H1 (cell line): ENCODE measurements around the gene SEC24A. TPM values are rescaled to one million over a fixed set of nuclear protein-coding genes. Genes with fewer than 3 reads are reported as not detected.

ENCODE experiments used
- CTCF ChIA-PET: fragments of 300-600 bp; sonication (Branson Sonifier 250); formaldehyde crosslinking; loops from one replicate; lab custom pipeline; 2021; ENCODE audit not compliant: partially characterized antibody; lab: Charles Lee
- POLR2A ChIA-PET: fragments of 300-600 bp; sonication (Branson Sonifier 250); formaldehyde crosslinking; loops from one replicate; lab custom pipeline; 2021; ENCODE audit warnings: inconsistent platforms; ENCODE audit not compliant: partially characterized antibody; lab: Charles Lee
- DNase-seq, 2 experiments: peaks; one replicate each; pipeline versions ENCODE4 v3.0.0 to v3.0.0-alpha.2; 2010 to 2022; ENCODE audit warnings: low spot score in 2 of 2, low read depth in 1 of 2, mixed read lengths in 1 of 2
- FAIRE-seq: peaks from 2 replicates; lab custom pipeline; 2011; peaks lifted over from hg19 to GRCh38; lab: Jason Lieb, UNC
- H2AFZ ChIP-seq: 2 replicates; pipeline ENCODE4 v1.8.1; 2012; ENCODE audit warnings: low read length, inconsistent platforms
- H2AK5ac ChIP-seq: 2 replicates; pipeline ENCODE4 v1.6.1; 2013; ENCODE audit warnings: low read depth, low read length
- H2BK120ac ChIP-seq: replicated peaks from 2 replicates; pipeline ENCODE3; 2013; ENCODE audit warnings: low read depth, low read length, inconsistent platforms
- H2BK12ac ChIP-seq: 2 replicates; pipeline ENCODE4 v1.6.1; 2013; ENCODE audit warnings: low read depth, low read length
- H2BK15ac ChIP-seq: 2 replicates; pipeline ENCODE4 v1.6.1; 2013; ENCODE audit warnings: low read length
- H2BK20ac ChIP-seq: 2 replicates; pipeline ENCODE4 v1.6.1; 2013; ENCODE audit warnings: low read length
- H2BK5ac ChIP-seq: 2 replicates; pipeline ENCODE4 v1.6.1; 2013; ENCODE audit warnings: low read depth, low read length
- H3K14ac ChIP-seq: 2 replicates; pipeline ENCODE4 v1.6.1; 2013; ENCODE audit warnings: inconsistent platforms; ENCODE audit not compliant: insufficient read length
- H3K18ac ChIP-seq: 2 replicates; pipeline ENCODE4 v1.6.1; 2013; ENCODE audit warnings: low read length; ENCODE audit errors: extremely low read depth
- H3K23ac ChIP-seq: 2 replicates; pipeline ENCODE4 v1.6.1; 2013; ENCODE audit warnings: inconsistent platforms; ENCODE audit not compliant: insufficient read length
- H3K23me2 ChIP-seq: 2 replicates; pipeline ENCODE4 v1.6.1; 2013; ENCODE audit warnings: low read depth, low read length
- H3K27ac ChIP-seq: 2 replicates; pipeline ENCODE4 v1.6.1; 2011; ENCODE audit warnings: low read depth, low read length, inconsistent platforms
- H3K27me3 ChIP-seq, 4 experiments: replicated peaks in 1 of 4; 1 replicate in 1 of 4; 2 replicates in 3 of 4; pipeline versions ENCODE4 v1.6.1 to v1.8.1; 2011 to 2013; ENCODE audit warnings: low read length in 3 of 4, mild to moderate bottlenecking in 3 of 4, inconsistent platforms in 2 of 4, mixed read lengths in 2 of 4, moderate library complexity in 1 of 4; ENCODE audit not compliant: control insufficient read depth in 3 of 4, insufficient read depth in 3 of 4; ENCODE audit errors: extremely low read depth in 1 of 4
- H3K36me3 ChIP-seq, 4 experiments: 2 replicates each; pipeline versions ENCODE4 v1.6.1 to v1.8.1; 2011 to 2013; ENCODE audit warnings: mild to moderate bottlenecking in 4 of 4, low read length in 3 of 4, moderate library complexity in 2 of 4, control low read depth in 1 of 4, inconsistent platforms in 1 of 4; ENCODE audit not compliant: insufficient read depth in 4 of 4, control insufficient read depth in 2 of 4
- H3K4ac ChIP-seq: replicated peaks from 2 replicates; pipeline ENCODE3; 2013; ENCODE audit warnings: low read length, low read depth, mixed read lengths, inconsistent platforms; ENCODE audit not compliant: insufficient read length
- H3K4me1 ChIP-seq, 4 experiments: replicated peaks in 1 of 4; 1 replicate in 1 of 4; 2 replicates in 3 of 4; pipeline versions ENCODE4 v1.6.1 to v1.8.1; 2011 to 2013; ENCODE audit warnings: low read length in 3 of 4, inconsistent platforms in 2 of 4, mixed read lengths in 1 of 4; ENCODE audit not compliant: insufficient read depth in 4 of 4, control insufficient read depth in 3 of 4
- H3K4me2 ChIP-seq, 2 experiments: 2 replicates each; pipeline versions ENCODE4 v1.6.1 to v1.8.1; 2011 to 2013; ENCODE audit warnings: low read depth in 2 of 2, low read length in 2 of 2, control low read depth in 1 of 2, inconsistent platforms in 1 of 2, mild to moderate bottlenecking in 1 of 2; ENCODE audit not compliant: insufficient read depth in 1 of 2
- H3K4me3 ChIP-seq, 4 experiments: fragments of 200-600, 300-600 bp in 1 of 4; sonication (generic), shearing (Covaris generic), sonication (Bioruptor Twin) in 1 of 4; 2 replicates each; pipeline versions ENCODE4 v1.5.1 to v1.8.1; 2011 to 2016; ENCODE audit warnings: low read length in 4 of 4, low read depth in 3 of 4, control low read depth in 2 of 4, inconsistent platforms in 2 of 4, mild to moderate bottlenecking in 2 of 4, mixed read lengths in 1 of 4, moderate library complexity in 1 of 4; ENCODE audit not compliant: insufficient read depth in 2 of 4; ENCODE audit errors: extremely low read depth in 1 of 4
- H3K56ac ChIP-seq: replicated peaks from 2 replicates; pipeline ENCODE3; 2013; ENCODE audit warnings: low read depth, mild to moderate bottlenecking, mixed read lengths, low read length, inconsistent platforms; ENCODE audit not compliant: insufficient read length
- H3K79me1 ChIP-seq: 2 replicates; pipeline ENCODE4 v1.6.1; 2013; ENCODE audit warnings: low read depth, low read length, control low read depth
- H3K79me2 ChIP-seq, 2 experiments: 2 replicates each; pipeline versions ENCODE4 v1.6.1 to v1.8.1; 2012 to 2013; ENCODE audit warnings: low read length in 2 of 2, mild to moderate bottlenecking in 2 of 2, inconsistent platforms in 1 of 2; ENCODE audit not compliant: insufficient read depth in 2 of 2, control insufficient read depth in 1 of 2
- H3K9ac ChIP-seq, 4 experiments: replicated peaks in 1 of 4; 1 replicate in 1 of 4; 2 replicates in 3 of 4; pipeline versions ENCODE4 v1.6.1 to v1.8.1; 2011 to 2013; ENCODE audit warnings: low read depth in 3 of 4, low read length in 3 of 4, control low read depth in 2 of 4, mild to moderate bottlenecking in 2 of 4, moderate library complexity in 2 of 4, inconsistent platforms in 1 of 4; ENCODE audit errors: extremely low read depth in 1 of 4
- H3K9me3 ChIP-seq, 2 experiments: 2 replicates each; pipeline versions ENCODE4 v1.6.1 to v1.8.1; 2012 to 2013; ENCODE audit warnings: mild to moderate bottlenecking in 2 of 2, moderate library complexity in 2 of 2, control low read depth in 1 of 2, inconsistent platforms in 1 of 2, low read depth in 1 of 2, low read length in 1 of 2, mixed read lengths in 1 of 2; ENCODE audit not compliant: insufficient read depth in 2 of 2
- H4K20me1 ChIP-seq, 2 experiments: replicated peaks in 1 of 2; 2 replicates each; pipeline versions ENCODE3 to v1.8.1; 2011 to 2013; ENCODE audit warnings: inconsistent platforms in 2 of 2, low read length in 2 of 2, mild to moderate bottlenecking in 1 of 2; ENCODE audit not compliant: insufficient read depth in 2 of 2, control insufficient read depth in 1 of 2
- H4K5ac ChIP-seq: 2 replicates; pipeline ENCODE4 v1.6.1; 2013; ENCODE audit warnings: low read length, low read depth, mixed read lengths, inconsistent platforms; ENCODE audit not compliant: insufficient read length
- H4K8ac ChIP-seq: 2 replicates; pipeline ENCODE4 v1.8.0; 2013; ENCODE audit warnings: mild to moderate bottlenecking, moderate library complexity, low read length, inconsistent platforms; ENCODE audit not compliant: insufficient read depth; ENCODE audit errors: extremely low read depth
- H4K91ac ChIP-seq: replicated peaks from 2 replicates; pipeline ENCODE3; 2013; ENCODE audit warnings: low read length, mixed read lengths, inconsistent platforms; ENCODE audit not compliant: insufficient read length
- BRCA1 ChIP-seq: IDR thresholded peaks from 2 replicates; pipeline ENCODE4 v1.6.1; 2012; ENCODE audit warnings: low read depth, low read length, improper control_type of control experiment
- CTBP2 ChIP-seq: IDR thresholded peaks from 2 replicates; pipeline ENCODE4 v1.7.0; 2011; ENCODE audit warnings: borderline replicate concordance, mild to moderate bottlenecking, moderate library complexity, mixed read lengths, low read length; ENCODE audit not compliant: insufficient read depth, insufficient read length
- EGR1 ChIP-seq: IDR thresholded peaks from 2 replicates; pipeline ENCODE4 v1.6.1; 2011; ENCODE audit warnings: low read depth, low read length, borderline replicate concordance
- GTF2F1 ChIP-seq: IDR thresholded peaks from 2 replicates; pipeline ENCODE4 v1.6.1; 2012; ENCODE audit warnings: low read depth, low read length, improper control_type of control experiment, borderline replicate concordance
- WGBS, 2 experiments: shearing (Covaris generic) in 1 of 2; methylation state at CpG; one replicate each; pipeline versions ENCODE4 v1.1.6 to v1.1.7; 2013 to 2015; ENCODE audit warnings: low lambda C conversion rate in 2 of 2, mixed read lengths in 2 of 2, inconsistent platforms in 1 of 2, low coverage in 1 of 2, missing lambda C conversion rate in 1 of 2; ENCODE audit not compliant: insufficient replicate concordance in 2 of 2, insufficient coverage in 1 of 2, insufficient read length in 1 of 2; ENCODE audit errors: extremely low coverage in 1 of 2, missing lambda C conversion rate in 1 of 2; 5-methylcytosine and 5-hydroxymethylcytosine counted together
- polyA plus RNA-seq, 7 experiments: library from polyadenylated mRNA; depleted of rRNA in 3 of 7; stranded (reverse) in 5 of 7; unstranded in 2 of 7; fragments of >200 nt in 5 of 7; fragments of 200-250 nt in 2 of 7; gene quantifications; 1 replicate in 5 of 7; 2 replicates in 1 of 7; 4 replicates in 1 of 7; pipeline versions ENCODE4 v1.2.1 to v1.2.3, GENCODE V29; 2011 to 2013; ENCODE audit warnings: missing spikeins in 2 of 7, mixed read lengths in 2 of 7
- total RNA-seq: library from RNA; stranded (reverse); fragmentation: NEBNext Ultra II Directional; extraction: Animal tissue kit (Norgen Biotek cat#: 25700); gene quantifications from 2 replicates; pipeline ENCODE4 v1.2.1, GENCODE V29; 2021
- TF ChIP-seq, protein P1 (sequence below): IDR thresholded peaks from 2 replicates; pipeline ENCODE4 v1.6.1; 2011; ENCODE audit warnings: low read depth, mild to moderate bottlenecking, low read length; ENCODE audit not compliant: insufficient read depth

The SEC24A gene
- total and polyA plus RNA-seq, 2 of the 8 experiments (the other 6 are each of a cell fraction or from before 2014, with no cell fraction given), result 18.8 to 33.7 TPM

- CTCF ChIA-PET, result interaction anchor here (0.7 kb wide), 1 partner anchor 96 kb away, joined by 3 read pairs; no protein-coding TSS in a partner anchor
- Histone ChIP-seq H3K4ac (no peak overlapping the region), H3K79me1 (no peaks in the 10 kb centered on the region), H3K36me3 (peaks cover 25 to 81% (median 67%) of the 10 kb centered on the region in 4 experiments), H3K9me3 (no peaks in the 10 kb centered on the region), H2BK5ac (no peak overlapping the region), H2BK12ac (no peak overlapping the region), H4K5ac (no peak overlapping the region), H2BK15ac (no peak overlapping the region), H3K79me2 (no peaks in the 10 kb centered on the region), H3K27me3 (no peaks in the 10 kb centered on the region), H4K8ac (no peak overlapping the region), H3K23ac (no peak overlapping the region), H4K91ac (no peak overlapping the region), H3K27ac (no peak overlapping the region), H3K18ac (no peak overlapping the region), H4K20me1 (peaks cover 0 to under 1% of the 10 kb centered on the region in 2 experiments), H3K56ac (no peak overlapping the region), H3K4me3 (no peak overlapping the region), H2AFZ (no peak overlapping the region), H3K14ac (no peak overlapping the region), H3K4me1 (no peaks in the 10 kb centered on the region), H2AK5ac (no peak overlapping the region), H3K23me2 (no peaks in the 10 kb centered on the region), H2BK120ac (no peak overlapping the region), H2BK20ac (no peak overlapping the region), H3K4me2 (no peak overlapping the region), H3K9ac (no peak overlapping the region)
- FAIRE-seq (no peak), DNase-seq (no peak)
- 86% methylated on average over 2 of the region's 2 CpGs; no CpG with 5 or more reads in 1 of the 2 experiments for WGBS, 2 experiments
- POLR2A ChIA-PET, result interaction anchor here (0.6 to 1.2 kb wide), 2 partner anchors 18 to 21 kb away, joined by 3 to 4 read pairs; partner anchors contain the start of gene DDX46
- TF ChIP-seq, protein P1, sequence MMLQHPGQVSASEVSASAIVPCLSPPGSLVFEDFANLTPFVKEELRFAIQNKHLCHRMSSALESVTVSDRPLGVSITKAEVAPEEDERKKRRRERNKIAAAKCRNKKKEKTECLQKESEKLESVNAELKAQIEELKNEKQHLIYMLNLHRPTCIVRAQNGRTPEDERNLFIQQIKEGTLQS, result no peak
- no peak for TF ChIP-seq EGR1
- no peak for TF ChIP-seq GTF2F1
- TF ChIP-seq CTBP2, result no peak
- no peak for TF ChIP-seq BRCA1
These were observed 128.8 kb downstream of the SEC24A start for GRCh38 chr5:134777366-134777765.
